MM.1S (cell line): ENCODE results near the gene DEPDC5.
"Not testable (repeated sequence)": the region's sequence is repeated elsewhere in the genome, so short reads cannot be mapped to it uniquely, and the experiment has no call there.

ENCODE experiments used
- DNase-seq: peaks from one replicate; pipeline ENCODE4 v3.0.0-alpha.2; 2015
- H2AFZ ChIP-seq: fragments of 300-600 bp; sonication (generic); 2 replicates; pipeline ENCODE4 v1.6.0; 2016; ENCODE audit warnings: antibody characterized with exemption, low read length
- H3F3A ChIP-seq: fragments of 300-600 bp; sonication (generic); 2 replicates; pipeline ENCODE4 v1.6.1; 2016; ENCODE audit warnings: mild to moderate bottlenecking, antibody characterized with exemption, low read length, moderate library complexity, mixed read lengths; ENCODE audit not compliant: insufficient read depth
- H3K27ac ChIP-seq: fragments of 300-600 bp; sonication (generic); 2 replicates; pipeline ENCODE4 v1.5.1; 2016; ENCODE audit warnings: mild to moderate bottlenecking, low read length
- H3K27me3 ChIP-seq: fragments of 300-600 bp; sonication (generic); replicated peaks from 2 replicates; pipeline ENCODE4 v1.6.0; 2016; ENCODE audit warnings: low read length; ENCODE audit not compliant: insufficient read depth
- H3K36me3 ChIP-seq: fragments of 300-600 bp; sonication (generic); replicated peaks from 2 replicates; pipeline ENCODE4 v1.6.1; 2016; ENCODE audit warnings: mild to moderate bottlenecking, low read length, mixed read lengths; ENCODE audit not compliant: insufficient read depth
- H3K4me1 ChIP-seq: fragments of 300-600 bp; sonication (generic); 2 replicates; pipeline ENCODE4 v1.6.1; 2016; ENCODE audit warnings: low read length, mixed read lengths
- H3K4me2 ChIP-seq: fragments of 300-600 bp; sonication (generic); 2 replicates; pipeline ENCODE4 v1.6.0; 2016; ENCODE audit warnings: low read depth, low read length
- H3K4me3 ChIP-seq: fragments of 300-600 bp; sonication (generic); 2 replicates; pipeline ENCODE4 v1.5.1; 2016; ENCODE audit warnings: low read length, mixed read lengths
- H3K79me2 ChIP-seq: fragments of 300-600 bp; sonication (generic); 2 replicates; pipeline ENCODE4 v1.6.1; 2016; ENCODE audit warnings: mixed run types, low read length, mixed read lengths
- H3K9ac ChIP-seq: fragments of 300-600 bp; sonication (generic); 2 replicates; pipeline ENCODE4 v1.6.1; 2016; ENCODE audit warnings: low read length, mixed read lengths
- H3K9me2 ChIP-seq: fragments of 300-600 bp; sonication (generic); replicated peaks from 2 replicates; pipeline ENCODE4 v1.6.1; 2016; ENCODE audit warnings: mild to moderate bottlenecking, low read length, mixed read lengths; ENCODE audit not compliant: insufficient read depth
- H3K9me3 ChIP-seq: fragments of 300-600 bp; sonication (generic); replicated peaks from 2 replicates; pipeline ENCODE4 v1.6.1; 2016; ENCODE audit warnings: mild to moderate bottlenecking, low read length, mixed read lengths; ENCODE audit not compliant: insufficient read depth
- H4K20me1 ChIP-seq: fragments of 300-600 bp; sonication (generic); 2 replicates; pipeline ENCODE4 v1.6.1; 2016; ENCODE audit warnings: mild to moderate bottlenecking, low read length, moderate library complexity, mixed read lengths; ENCODE audit not compliant: insufficient read depth
- CTCF ChIP-seq: fragments of 300-600 bp; sonication (generic); IDR thresholded peaks from 2 replicates; pipeline ENCODE4 v1.5.1; 2016; ENCODE audit warnings: antibody characterized with exemption, low read length, mixed read lengths
- EZH2 ChIP-seq: fragments of 300-600 bp; sonication (generic); optimal IDR thresholded peaks from 2 replicates; pipeline ENCODE3; 2017; ENCODE audit warnings: low read depth, mild to moderate bottlenecking, antibody characterized with exemption, low read length, mixed read lengths
- EZH2phosphoT487 ChIP-seq: fragments of 300-600 bp; sonication (generic); IDR thresholded peaks from 2 replicates; pipeline ENCODE4 v1.6.1; 2018; ENCODE audit warnings: antibody characterized with exemption, low read length

DEPDC5 gene

GRCh38 chr22:31802575-31802974, 48.8 kb downstream of the DEPDC5 start:
- H2AFZ ChIP-seq = no peak overlapping the region
- H3K9ac ChIP-seq = no peak overlapping the region
- no peaks in the 10 kb centered on the region for H3K4me1 ChIP-seq
- H3K27me3 ChIP-seq = no peaks in the 10 kb centered on the region
- no peaks in the 10 kb centered on the region for H3F3A ChIP-seq
- no peak overlapping the region for H3K4me2 ChIP-seq
- no peak overlapping the region for H3K27ac ChIP-seq
- no peak overlapping the region for H3K4me3 ChIP-seq
- no peaks in the 10 kb centered on the region for H4K20me1 ChIP-seq
- no peak for DNase-seq
- no peaks in the 10 kb centered on the region for H3K9me3 ChIP-seq
- peaks cover 7% of the 10 kb centered on the region; the same call in 1 of the 2 replicates for H3K36me3 ChIP-seq
- no peaks in the 10 kb centered on the region for H3K9me2 ChIP-seq
- no peaks in the 10 kb centered on the region for H3K79me2 ChIP-seq
- TF ChIP-seq EZH2phosphoT487 (no peak), EZH2 (no peak), CTCF (no peak)

- Histone ChIP-seq H3K4me2 (no peak overlapping the region), H3K36me3 (peaks cover 4% of the 10 kb centered on the region; the same call in 1 of the 2 replicates), H3K9ac (no peak overlapping the region), H3K27me3 (no peaks in the 10 kb centered on the region), H3K4me3 (no peak overlapping the region), H4K20me1 (no peaks in the 10 kb centered on the region), H3K9me3 (no peaks in the 10 kb centered on the region), H3K27ac (no peak overlapping the region), H3K9me2 (no peaks in the 10 kb centered on the region), H3F3A (no peaks in the 10 kb centered on the region), H2AFZ (no peak overlapping the region), H3K4me1 (no peaks in the 10 kb centered on the region), H3K79me2 (no peaks in the 10 kb centered on the region)
- no peak for TF ChIP-seq CTCF
- no peak for TF ChIP-seq EZH2
- no peak for TF ChIP-seq EZH2phosphoT487
- no peak for DNase-seq
Observed at GRCh38 chr22:31806751-31807150, 52.9 kb downstream of the DEPDC5 start.

- DNase-seq = no peak
- Histone ChIP-seq H3K27me3 (no peaks in the 10 kb centered on the region), H3K36me3 (peaks cover 4% of the 10 kb centered on the region; the same call in 1 of the 2 replicates), H3K4me1 (no peaks in the 10 kb centered on the region), H3K27ac (no peak overlapping the region), H3K9me2 (no peaks in the 10 kb centered on the region), H3K4me2 (no peak overlapping the region), H3K79me2 (no peaks in the 10 kb centered on the region), H4K20me1 (no peaks in the 10 kb centered on the region), H3K4me3 (no peak overlapping the region), H3K9ac (no peak overlapping the region), H3F3A (no peaks in the 10 kb centered on the region), H2AFZ (no peak overlapping the region), H3K9me3 (no peaks in the 10 kb centered on the region)
- no peak for TF ChIP-seq CTCF
- no peak for TF ChIP-seq EZH2phosphoT487
- TF ChIP-seq EZH2 = no peak
Observed at GRCh38 chr22:31812977-31813605, 59.3 kb downstream of the DEPDC5 start.

GRCh38 chr22:31813898-31814297, 60.1 kb downstream of the DEPDC5 start:
- not testable (repeated sequence) for H3F3A ChIP-seq, H2AFZ ChIP-seq, H3K9me2 ChIP-seq, H3K36me3 ChIP-seq, H3K4me1 ChIP-seq, H3K4me2 ChIP-seq, H3K4me3 ChIP-seq, H4K20me1 ChIP-seq, H3K27me3 ChIP-seq, H3K27ac ChIP-seq, H3K79me2 ChIP-seq, H3K9ac ChIP-seq, DNase-seq, H3K9me3 ChIP-seq
